ENCODE measurements around the gene C5AR2. TPM values are rescaled to one million over a fixed set of nuclear protein-coding genes. Genes with fewer than 3 reads are reported as not detected.

The C5AR2 gene
- polyA plus RNA-seq, 1 donor from 2014 or later = not detected

GRCh38 chr19:47357788-47358680, 26.1 kb downstream of the C5AR2 start:
- H2AFZ ChIP-seq (ENCODE audit: low read depth, low read length) = no peak overlapping the region
- H3K4me2 ChIP-seq (ENCODE audit: low read length) = no peak overlapping the region
- no peaks in the 10 kb centered on the region for H4K20me1 ChIP-seq (ENCODE audit: insufficient read depth)
- H3K27me3 ChIP-seq (ENCODE audit: insufficient read depth, low read depth, low read length) = no peaks in the 10 kb centered on the region
- no peaks in the 10 kb centered on the region for H3K79me2 ChIP-seq (replicated peaks; ENCODE audit: insufficient read depth, low read length)
- H3K9me2 ChIP-seq (ENCODE audit: insufficient read depth, low read length) = no peaks in the 10 kb centered on the region
- no peaks in the 10 kb centered on the region for H3F3A ChIP-seq (ENCODE audit: insufficient read depth, low read length, poor library complexity, severe bottlenecking)
- H3K9me3 ChIP-seq (ENCODE audit: low read length) = no peaks in the 10 kb centered on the region
- H3K27ac ChIP-seq (ENCODE audit: low read length) = no peak overlapping the region
- H3K4me3 ChIP-seq (ENCODE audit: low read length) = no peak overlapping the region
- TF ChIP-seq MXI1 (conservative IDR thresholded peaks at IDR 0.05; ENCODE audit: poor library complexity, severe bottlenecking) (no peak), POLR2AphosphoS5 (IDR thresholded peaks at IDR 0.05) (no peak), SMC3 (conservative IDR thresholded peaks at IDR 0.05; ENCODE audit: poor library complexity) (no peak), EZH2 (IDR thresholded peaks at IDR 0.05; ENCODE audit: borderline replicate concordance, insufficient read depth, low read length, poor library complexity, severe bottlenecking) (no peak), EP300 (conservative IDR thresholded peaks at IDR 0.05; ENCODE audit: poor library complexity, severe bottlenecking) (no peak), RAD21 (conservative IDR thresholded peaks at IDR 0.05) (no peak), TAF1 (IDR thresholded peaks at IDR 0.05; ENCODE audit: low read depth) (no peak)
- TF ChIP-seq, protein P1, sequence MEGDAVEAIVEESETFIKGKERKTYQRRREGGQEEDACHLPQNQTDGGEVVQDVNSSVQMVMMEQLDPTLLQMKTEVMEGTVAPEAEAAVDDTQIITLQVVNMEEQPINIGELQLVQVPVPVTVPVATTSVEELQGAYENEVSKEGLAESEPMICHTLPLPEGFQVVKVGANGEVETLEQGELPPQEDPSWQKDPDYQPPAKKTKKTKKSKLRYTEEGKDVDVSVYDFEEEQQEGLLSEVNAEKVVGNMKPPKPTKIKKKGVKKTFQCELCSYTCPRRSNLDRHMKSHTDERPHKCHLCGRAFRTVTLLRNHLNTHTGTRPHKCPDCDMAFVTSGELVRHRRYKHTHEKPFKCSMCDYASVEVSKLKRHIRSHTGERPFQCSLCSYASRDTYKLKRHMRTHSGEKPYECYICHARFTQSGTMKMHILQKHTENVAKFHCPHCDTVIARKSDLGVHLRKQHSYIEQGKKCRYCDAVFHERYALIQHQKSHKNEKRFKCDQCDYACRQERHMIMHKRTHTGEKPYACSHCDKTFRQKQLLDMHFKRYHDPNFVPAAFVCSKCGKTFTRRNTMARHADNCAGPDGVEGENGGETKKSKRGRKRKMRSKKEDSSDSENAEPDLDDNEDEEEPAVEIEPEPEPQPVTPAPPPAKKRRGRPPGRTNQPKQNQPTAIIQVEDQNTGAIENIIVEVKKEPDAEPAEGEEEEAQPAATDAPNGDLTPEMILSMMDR (IDR thresholded peaks at IDR 0.05; ENCODE audit: poor library complexity, severe bottlenecking) = no peak
- TF ChIP-seq, protein P2, sequence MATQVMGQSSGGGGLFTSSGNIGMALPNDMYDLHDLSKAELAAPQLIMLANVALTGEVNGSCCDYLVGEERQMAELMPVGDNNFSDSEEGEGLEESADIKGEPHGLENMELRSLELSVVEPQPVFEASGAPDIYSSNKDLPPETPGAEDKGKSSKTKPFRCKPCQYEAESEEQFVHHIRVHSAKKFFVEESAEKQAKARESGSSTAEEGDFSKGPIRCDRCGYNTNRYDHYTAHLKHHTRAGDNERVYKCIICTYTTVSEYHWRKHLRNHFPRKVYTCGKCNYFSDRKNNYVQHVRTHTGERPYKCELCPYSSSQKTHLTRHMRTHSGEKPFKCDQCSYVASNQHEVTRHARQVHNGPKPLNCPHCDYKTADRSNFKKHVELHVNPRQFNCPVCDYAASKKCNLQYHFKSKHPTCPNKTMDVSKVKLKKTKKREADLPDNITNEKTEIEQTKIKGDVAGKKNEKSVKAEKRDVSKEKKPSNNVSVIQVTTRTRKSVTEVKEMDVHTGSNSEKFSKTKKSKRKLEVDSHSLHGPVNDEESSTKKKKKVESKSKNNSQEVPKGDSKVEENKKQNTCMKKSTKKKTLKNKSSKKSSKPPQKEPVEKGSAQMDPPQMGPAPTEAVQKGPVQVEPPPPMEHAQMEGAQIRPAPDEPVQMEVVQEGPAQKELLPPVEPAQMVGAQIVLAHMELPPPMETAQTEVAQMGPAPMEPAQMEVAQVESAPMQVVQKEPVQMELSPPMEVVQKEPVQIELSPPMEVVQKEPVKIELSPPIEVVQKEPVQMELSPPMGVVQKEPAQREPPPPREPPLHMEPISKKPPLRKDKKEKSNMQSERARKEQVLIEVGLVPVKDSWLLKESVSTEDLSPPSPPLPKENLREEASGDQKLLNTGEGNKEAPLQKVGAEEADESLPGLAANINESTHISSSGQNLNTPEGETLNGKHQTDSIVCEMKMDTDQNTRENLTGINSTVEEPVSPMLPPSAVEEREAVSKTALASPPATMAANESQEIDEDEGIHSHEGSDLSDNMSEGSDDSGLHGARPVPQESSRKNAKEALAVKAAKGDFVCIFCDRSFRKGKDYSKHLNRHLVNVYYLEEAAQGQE (IDR thresholded peaks at IDR 0.05; ENCODE audit: borderline replicate concordance) = no peak
- H3K36me3 ChIP-seq (ENCODE audit: insufficient read depth, low read length) = peaks cover 6% of the 10 kb centered on the region
- H3K9ac ChIP-seq (ENCODE audit: low read length) = no peak overlapping the region

- H3K36me3 ChIP-seq (ENCODE audit: insufficient read depth, low read length) = peaks cover 6% of the 10 kb centered on the region
- no peaks in the 10 kb centered on the region for H4K20me1 ChIP-seq (ENCODE audit: insufficient read depth)
- H3K27me3 ChIP-seq (ENCODE audit: insufficient read depth, low read depth, low read length) = no peaks in the 10 kb centered on the region
- no peak overlapping the region for H3K9ac ChIP-seq (ENCODE audit: low read length)
- H3K27ac ChIP-seq (ENCODE audit: low read length) = no peak overlapping the region
- TF ChIP-seq MXI1 (conservative IDR thresholded peaks at IDR 0.05; ENCODE audit: poor library complexity, severe bottlenecking) = no peak
- TF ChIP-seq TAF1 (IDR thresholded peaks at IDR 0.05; ENCODE audit: low read depth) = no peak
- TF ChIP-seq EP300 (conservative IDR thresholded peaks at IDR 0.05; ENCODE audit: poor library complexity, severe bottlenecking) = no peak
- TF ChIP-seq, protein P1 (IDR thresholded peaks at IDR 0.05; ENCODE audit: poor library complexity, severe bottlenecking) = no peak
- TF ChIP-seq, protein P2 (IDR thresholded peaks at IDR 0.05; ENCODE audit: borderline replicate concordance) = no peak
- TF ChIP-seq SMC3 (conservative IDR thresholded peaks at IDR 0.05; ENCODE audit: poor library complexity) = no peak
- TF ChIP-seq EZH2 (IDR thresholded peaks at IDR 0.05; ENCODE audit: borderline replicate concordance, insufficient read depth, low read length, poor library complexity, severe bottlenecking) = no peak
- TF ChIP-seq RAD21 (conservative IDR thresholded peaks at IDR 0.05) = no peak
- TF ChIP-seq POLR2AphosphoS5 (IDR thresholded peaks at IDR 0.05) = no peak
- no peaks in the 10 kb centered on the region for H3K79me2 ChIP-seq (replicated peaks; ENCODE audit: insufficient read depth, low read length)
- H3K4me3 ChIP-seq (ENCODE audit: low read length) = no peak overlapping the region
- H2AFZ ChIP-seq (ENCODE audit: low read depth, low read length) = no peak overlapping the region
- no peaks in the 10 kb centered on the region for H3K9me2 ChIP-seq (ENCODE audit: insufficient read depth, low read length)
- H3K9me3 ChIP-seq (ENCODE audit: low read length) = no peaks in the 10 kb centered on the region
- H3F3A ChIP-seq (ENCODE audit: insufficient read depth, low read length, poor library complexity, severe bottlenecking) = no peaks in the 10 kb centered on the region
- H3K4me2 ChIP-seq (ENCODE audit: low read length) = no peak overlapping the region
Observed at GRCh38 chr19:47358936-47359335, 27.0 kb downstream of the C5AR2 start.
